Stimulated activated CD8-positive, alpha-beta memory T cell treated with anti-CD3 and anti-CD28 coated beads, Interleukin-4, amount 100 ng/mL, for 4 hours (primary cell): ENCODE results near the gene CCDC142.
A peak's percentile ranks its signal among the peaks of the same experiment; 100 is the strongest.

Experiments used
- DNase-seq, 2 donors: peaks; one replicate each; pipeline ENCODE4 v3.0.0-alpha.2; 2020; ENCODE audit warnings: low read depth in 2 of 2, low spot score in 1 of 2

CCDC142 gene, protein sequence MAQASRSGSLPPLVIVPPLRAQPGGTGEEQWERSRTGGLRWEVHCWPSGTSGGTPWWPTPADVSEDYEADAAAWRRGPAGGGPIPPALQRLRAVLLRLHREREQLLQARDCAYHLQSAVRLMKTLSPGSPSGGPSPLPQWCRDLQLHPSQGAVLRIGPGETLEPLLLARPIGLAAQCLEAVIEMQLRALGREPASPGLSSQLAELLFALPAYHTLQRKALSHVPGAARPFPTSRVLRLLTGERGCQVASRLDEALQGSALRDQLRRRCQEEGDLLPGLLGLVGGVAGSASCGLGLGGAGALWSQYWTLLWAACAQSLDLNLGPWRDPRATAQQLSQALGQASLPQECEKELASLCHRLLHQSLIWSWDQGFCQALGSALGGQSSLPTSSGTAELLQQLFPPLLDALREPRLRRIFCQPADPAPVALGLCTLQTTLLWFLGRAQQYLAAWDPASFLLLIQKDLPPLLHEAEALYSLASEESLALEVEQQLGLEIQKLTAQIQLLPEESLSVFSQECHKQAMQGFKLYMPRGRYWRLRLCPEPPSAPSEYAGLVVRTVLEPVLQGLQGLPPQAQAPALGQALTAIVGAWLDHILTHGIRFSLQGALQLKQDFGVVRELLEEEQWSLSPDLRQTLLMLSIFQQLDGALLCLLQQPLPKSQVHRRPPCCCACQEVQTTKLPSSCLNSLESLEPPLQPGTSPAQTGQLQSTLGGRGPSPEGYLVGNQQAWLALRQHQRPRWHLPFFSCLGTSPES

DNA sequence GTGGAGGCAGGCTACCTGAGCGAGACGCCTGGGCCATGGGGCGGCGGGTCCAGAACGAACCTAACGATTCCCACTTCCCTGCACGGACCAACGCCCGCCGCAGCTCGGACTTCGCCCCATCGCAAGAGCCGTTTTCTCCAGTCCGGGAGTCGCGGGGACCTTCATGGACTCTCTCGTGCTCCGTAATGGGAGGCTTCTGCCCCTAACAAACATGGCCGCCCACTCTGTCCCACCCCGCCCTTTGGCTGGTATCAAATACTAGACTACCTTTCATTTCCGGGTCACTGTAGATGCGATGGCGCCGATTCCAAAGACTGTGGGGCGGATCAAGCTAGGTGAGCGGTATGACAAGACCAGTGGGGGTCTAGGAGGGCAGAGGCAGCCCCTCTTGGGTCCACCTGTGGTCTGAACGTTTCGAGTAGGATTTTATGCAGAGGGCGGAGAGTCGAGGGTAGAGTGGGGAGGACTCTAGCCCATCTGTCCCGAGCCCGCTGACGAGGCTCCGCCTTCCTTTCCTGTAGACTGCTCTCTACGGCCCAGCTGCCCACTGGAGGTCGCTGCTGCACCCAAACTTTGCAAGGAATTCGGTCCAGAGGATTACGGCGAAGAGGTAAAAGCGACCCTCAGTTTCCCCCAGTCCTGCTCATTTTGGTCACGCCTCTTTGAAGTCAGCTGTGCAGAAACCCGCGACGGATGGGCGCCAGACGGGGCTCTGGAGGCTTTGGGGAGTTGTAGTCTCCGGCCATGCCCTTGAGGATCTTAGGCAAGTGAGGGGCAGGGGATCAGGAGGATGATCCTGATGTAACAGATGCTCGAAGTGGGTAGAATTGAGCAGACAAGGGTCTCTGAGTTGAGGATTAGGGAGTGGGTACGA lies at the start of gene CCDC142, which contains the start of gene TTC31:
TSS of gene CCDC142 (minus strand) at position 198 of the 874 bp plus-strand sequence. CDS start at position 37, 161 bp downstream.
TSS of gene TTC31 (plus strand) at position 281 of the 874 bp plus-strand sequence. CDS start at position 296, 15 bp downstream.
- peak; percentile 85 to 89 for DNase-seq

DNA sequence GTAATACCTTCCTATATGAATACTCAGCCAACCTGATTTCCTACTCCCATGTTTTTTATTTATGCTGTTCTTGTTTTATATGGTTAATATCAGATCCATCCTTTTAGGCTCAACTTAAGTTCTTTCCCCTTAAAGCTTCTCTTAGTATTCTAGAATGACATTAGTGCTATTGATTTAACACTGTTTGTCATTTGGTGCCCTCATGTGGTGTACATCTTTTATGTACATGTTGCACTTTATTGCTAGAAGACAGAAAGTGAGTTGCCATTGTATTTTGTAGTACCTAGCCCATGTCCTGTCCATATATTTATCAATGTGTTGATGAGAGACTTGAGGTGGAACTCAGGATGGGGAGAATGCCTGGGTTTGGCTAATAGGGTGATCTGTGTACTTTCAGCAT lies 49.4 kb upstream of the CCDC142 start:
- no peak for DNase-seq

DNA sequence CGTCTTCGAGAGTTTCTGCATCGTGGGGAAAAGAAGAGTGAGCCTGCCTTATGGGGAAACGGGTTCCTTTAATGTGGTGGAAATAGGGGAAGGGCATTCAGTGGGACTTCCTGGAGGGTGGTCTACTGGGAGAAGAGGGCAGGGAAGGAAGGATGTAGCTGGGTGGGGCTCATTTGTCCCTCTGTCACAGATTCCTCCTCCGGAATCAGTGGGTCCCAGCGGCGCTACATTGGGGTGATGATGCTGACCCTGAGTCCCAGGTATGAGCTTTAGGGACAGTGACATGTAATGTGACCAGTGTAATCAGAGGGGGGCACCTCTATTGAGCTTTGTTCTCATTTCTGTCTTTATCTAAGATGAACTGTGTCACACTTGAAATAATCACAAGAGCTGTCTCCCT lies 48.9 kb upstream of the CCDC142 start:
- no peak for DNase-seq

DNA sequence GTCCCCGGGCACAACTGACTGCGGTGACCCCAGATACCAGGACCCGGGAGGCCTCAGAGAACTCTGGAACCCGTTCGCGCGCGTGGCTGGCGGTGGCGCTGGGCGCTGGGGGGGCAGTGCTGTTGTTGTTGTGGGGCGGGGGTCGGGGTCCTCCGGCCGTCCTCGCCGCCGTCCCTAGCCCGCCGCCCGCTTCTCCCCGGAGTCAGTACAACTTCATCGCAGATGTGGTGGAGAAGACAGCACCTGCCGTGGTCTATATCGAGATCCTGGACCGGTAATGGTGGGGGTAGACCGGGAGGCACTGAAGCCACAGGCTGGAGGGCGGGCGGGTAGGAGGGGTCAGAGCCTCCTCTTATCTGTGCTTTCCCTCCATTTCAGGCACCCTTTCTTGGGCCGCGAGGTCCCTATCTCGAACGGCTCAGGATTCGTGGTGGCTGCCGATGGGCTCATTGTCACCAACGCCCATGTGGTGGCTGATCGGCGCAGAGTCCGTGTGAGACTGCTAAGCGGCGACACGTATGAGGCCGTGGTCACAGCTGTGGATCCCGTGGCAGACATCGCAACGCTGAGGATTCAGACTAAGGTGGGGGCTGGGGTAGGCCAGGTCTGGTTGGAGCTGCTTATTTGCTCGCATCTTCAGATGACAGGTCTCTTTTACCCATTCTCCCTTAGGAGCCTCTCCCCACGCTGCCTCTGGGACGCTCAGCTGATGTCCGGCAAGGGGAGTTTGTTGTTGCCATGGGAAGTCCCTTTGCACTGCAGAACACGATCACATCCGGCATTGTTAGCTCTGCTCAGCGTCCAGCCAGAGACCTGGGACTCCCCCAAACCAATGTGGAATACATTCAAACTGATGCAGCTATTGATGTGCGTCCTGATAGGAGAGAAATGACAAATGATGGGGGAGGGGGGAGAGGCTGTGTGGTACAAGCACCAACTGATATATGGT lies 47.7 kb upstream of the CCDC142 start:
- DNase-seq = no peak

DNA sequence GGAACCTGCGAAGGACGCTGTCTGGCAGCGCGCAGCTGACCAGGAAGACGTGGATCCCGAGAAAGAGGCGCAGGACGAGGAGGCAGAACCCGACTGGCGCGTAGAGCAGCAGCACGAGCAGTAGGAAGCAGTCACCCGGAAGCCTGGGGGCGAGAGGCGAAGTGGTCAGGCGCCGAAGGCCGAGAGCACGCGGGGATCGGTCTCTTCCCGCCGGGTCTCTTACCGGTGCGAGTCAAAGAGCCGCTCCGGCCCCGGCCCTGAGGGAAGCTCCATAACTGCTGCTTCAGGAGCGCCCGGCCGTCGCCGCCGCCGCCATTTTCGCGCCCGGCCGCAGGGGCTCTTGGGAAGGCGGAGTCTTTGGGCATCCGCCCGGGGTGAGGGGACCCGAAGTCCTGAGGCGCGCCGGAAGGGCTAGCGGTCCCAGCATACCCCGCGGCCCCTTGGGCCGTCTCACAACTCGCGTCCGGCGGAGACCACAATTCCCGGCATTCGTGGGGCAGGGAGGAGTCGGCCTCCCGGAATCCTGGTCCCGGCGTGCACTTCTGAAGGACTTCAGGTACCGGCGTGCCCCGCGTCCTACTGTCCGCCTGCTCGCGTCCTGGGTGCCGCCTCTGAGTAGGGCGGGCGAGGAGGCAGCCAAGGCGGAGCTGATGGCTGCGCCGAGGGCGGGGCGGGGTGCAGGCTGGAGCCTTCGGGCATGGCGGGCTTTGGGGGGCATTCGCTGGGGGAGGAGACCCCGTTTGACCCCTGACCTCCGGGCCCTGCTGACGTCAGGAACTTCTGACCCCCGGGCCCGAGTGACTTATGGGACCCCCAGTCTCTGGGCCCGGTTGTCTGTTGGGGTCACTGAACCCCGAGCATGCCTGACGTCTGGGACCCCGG lies 46.8 kb upstream of the CCDC142 start, which contains the start of the genes AUP1 and HTRA2:
TSS of gene AUP1 (minus strand) at position 350 of the 882 bp plus-strand sequence. CDS start at position 273, 77 bp downstream.
TSS of gene HTRA2 (plus strand) at position 577 of the 882 bp plus-strand sequence. CDS start at position 651, 74 bp downstream.
- peak; percentile 57 to 77 for DNase-seq

DNA sequence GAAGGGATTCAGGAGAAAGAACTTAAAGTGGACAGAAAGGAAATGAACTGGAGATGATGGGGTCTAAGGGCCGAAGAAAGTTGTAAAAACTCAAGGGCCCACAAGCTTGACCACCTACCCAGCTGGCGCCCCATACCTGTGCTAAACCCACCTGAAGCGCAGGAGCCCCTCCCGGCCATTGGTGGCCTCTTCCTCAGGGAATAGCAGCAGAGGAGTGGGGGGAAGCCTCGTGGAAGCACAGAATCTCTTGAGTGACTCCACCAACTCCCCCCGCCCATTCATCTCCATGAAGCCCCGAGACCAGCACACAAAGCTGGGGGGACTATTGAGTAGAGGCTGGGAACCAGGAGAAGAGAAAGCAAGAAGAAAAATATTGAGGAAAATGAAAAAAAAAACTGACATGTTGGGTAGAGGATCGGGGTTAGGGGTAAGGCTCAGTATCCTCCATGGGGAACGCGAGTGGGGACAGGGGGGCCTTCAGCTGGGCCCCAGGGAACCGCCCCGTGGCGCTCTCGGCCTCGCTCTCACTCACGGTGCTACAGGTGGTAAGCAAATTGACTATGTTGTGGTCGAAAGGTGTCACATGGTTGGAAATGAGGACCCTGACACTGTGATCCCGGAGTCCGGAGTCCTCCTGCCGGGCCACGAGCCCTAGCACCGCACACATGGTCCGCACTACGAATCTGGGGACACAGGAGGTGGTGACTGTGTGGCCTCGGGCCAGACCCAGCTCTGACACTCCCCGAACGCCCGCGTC lies 46.0 kb upstream of the CCDC142 start:
- peak in 1 of 2 donors; percentile 20 for DNase-seq

DNA sequence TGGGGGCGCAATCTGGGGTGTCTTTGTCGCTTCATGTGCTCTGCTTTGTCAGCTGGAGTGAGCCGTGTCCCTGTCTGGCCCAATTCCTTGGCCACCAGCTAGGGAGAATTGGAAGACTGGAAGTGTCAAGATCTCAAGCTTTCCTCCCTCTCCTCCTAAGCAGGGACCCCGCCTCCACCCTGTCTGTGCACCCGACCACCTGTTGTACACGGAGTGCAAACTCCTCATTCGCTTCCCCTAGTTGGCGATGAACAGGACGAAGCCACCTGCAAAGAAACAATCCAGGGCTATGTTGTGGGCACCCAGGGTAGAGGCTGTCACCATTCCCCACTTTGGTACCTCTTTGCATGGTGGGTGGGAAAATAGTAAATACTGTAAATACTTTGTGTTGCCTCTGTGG lies 44.9 kb upstream of the CCDC142 start:
- DNase-seq = no peak

DNA sequence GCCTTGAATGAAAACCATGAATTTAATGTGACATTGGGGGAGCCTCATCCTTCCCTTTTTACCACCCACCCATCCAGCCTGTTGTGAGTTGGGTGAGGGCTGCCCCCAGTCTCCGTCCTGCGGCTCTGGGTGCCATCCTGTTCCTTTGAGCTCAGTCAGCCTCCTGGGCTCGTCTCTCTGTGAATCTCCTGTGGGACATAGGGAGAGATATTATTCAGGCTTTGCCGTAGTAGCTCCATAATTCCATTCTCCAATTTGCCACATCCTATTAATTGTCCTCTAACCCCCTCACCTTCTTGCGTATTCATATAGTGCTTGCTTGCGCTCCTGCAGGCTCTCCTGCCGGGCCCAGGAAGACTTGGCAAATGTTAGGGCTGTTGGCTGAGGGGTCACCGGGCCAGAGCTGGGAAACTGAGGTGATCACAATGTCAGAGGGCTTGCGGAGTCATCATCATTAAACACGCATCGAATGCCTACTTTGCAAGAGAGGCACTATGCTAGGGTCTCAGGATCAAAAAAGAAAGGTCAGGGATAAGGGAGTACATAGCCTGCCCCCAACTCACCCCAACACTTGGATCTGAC lies 43.9 kb upstream of the CCDC142 start:
- no peak for DNase-seq

DNA sequence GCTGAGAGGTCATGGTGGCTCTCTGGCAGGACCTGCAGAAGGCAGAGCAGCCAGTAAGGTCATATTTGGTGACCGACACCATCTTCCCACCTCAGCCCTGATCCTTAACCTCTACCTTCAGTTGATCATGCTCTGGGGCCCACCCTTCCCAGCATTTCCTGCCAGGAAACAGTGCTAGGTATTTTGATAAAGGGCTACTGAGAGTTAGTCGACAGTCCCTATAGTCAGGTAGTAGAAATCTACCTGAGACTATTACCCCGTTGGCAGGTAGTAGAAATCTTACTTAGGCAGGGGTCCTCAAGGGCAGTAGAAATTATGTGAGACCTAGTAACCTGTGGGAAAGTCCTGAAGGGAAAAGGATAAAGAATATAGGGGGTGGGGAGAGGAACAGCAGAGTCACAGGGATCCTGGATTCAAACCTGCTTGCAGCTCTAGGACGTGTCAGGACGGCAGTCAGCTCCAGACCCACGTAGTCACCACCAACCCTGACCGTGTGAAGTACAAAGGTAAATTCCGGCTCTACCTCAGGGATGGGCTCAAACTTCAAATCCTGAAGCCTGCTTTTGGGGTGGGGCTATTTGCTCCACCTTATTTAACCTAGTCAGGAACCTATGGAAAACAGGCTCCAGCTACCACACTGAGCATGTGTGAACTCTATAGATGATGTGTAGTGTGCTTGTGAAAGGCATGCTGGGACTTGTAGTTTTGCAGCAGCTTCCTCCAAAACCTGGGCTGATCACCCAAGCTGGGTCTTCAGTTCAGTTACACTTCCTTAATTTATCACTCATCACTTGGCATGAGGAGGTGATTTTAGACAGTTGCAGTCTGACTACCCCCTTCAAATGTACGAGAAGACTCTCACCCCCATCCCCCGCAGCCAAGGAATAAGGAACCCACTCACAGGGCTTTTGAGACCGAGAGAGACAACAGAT lies 43.2 kb upstream of the CCDC142 start, which contains the start of gene DQX1:
TSS of gene DQX1 (minus strand) at position 515 of the 932 bp plus-strand sequence. CDS start at position 13, 502 bp downstream.
- no peak for DNase-seq

DNA sequence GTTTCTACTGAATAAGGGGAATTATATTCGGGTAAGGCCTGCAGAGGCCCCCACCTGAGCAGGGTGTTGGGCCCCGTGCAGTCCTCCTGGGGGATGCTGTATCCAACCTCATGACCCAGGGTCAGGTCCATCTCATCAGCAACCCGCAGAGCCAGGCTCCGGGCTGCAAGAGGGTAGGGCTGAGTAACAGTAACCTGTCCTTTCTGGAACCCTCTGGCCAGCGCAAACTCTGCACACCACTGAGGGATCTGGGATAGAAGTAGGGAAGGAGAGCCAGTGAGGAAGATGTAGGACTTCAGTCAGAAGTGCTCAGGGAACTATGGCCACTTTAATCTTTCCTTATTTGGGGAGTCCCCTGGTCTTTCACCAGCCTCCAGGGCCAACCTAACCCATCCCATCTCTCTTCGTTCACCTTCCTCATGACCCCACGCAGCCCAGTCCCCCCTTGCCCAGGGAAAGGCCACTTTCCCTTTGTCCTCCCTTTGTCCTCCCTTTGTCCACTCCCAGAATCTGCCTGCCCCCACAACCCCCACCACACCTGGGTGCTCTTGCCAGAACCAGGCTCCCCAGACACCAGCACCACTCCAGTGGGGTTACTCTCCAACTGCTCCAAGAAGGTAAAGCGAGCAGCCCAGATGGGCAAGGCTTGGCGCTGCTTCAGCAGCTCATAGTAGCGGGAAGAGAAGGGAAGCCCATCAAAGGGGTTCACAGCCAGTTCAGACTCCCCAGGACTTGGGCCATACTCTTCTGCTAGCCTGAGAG lies 42.3 kb upstream of the CCDC142 start:
- DNase-seq = no peak

DNA sequence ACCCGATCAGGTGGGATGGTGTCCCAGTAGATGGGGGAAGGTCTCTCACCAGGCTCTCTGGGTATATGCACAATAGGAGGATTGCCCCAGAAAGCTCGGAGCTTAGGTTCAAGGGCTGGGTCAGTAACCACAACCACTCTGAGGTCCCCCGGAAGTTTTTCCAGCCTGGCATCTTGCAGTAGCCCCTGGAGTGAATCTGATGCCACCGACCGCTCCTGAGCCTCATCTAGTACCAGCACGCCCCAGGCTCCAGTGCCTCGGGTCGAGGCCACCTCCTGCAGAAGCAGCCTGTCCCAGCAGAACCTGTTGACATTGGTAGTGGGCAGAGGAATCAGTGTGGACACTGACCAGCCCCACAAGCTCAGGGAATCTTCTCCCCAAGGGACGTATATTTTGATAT lies 41.2 kb upstream of the CCDC142 start:
- DNase-seq = no peak

DNA sequence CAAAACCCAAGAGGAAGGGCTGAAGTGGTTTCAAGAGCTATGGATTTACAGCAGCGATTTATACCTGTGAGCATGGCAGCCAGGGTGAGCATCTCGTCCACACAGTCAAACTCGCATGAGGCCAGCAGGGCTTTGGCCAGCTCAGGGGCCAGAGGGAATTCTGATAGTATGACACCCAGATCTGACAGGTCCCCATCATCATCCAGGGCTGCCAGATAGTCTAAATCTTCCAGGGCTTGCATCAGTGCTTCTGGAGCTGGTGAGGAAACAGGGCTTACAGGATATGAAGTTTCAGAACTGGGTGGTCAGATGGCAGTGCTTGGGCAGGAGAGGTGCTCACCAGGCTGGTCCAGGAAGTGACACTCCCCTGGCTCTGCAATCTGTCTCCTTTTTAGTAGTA lies 39.7 kb upstream of the CCDC142 start:
- DNase-seq = no peak

DNA sequence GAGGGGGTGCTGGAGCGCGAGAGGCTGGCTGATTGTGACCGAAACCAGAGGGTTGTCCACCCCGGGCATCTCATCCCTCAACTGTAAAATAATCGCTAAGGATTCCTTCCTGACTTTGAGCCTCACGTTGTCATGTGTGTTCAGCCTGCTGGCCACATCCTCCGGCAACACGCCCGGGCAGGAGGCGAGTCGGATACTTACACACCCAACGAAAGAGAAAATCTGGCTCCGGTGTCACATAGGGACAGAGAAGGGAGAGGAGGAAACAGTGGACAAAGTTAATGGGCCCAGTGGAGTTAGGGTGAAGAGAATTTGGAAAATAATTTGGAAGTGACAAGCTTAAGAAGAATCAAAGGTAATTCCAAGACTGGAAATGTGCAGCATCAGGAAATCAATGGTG lies 33.9 kb upstream of the CCDC142 start:
- no peak for DNase-seq

DNA sequence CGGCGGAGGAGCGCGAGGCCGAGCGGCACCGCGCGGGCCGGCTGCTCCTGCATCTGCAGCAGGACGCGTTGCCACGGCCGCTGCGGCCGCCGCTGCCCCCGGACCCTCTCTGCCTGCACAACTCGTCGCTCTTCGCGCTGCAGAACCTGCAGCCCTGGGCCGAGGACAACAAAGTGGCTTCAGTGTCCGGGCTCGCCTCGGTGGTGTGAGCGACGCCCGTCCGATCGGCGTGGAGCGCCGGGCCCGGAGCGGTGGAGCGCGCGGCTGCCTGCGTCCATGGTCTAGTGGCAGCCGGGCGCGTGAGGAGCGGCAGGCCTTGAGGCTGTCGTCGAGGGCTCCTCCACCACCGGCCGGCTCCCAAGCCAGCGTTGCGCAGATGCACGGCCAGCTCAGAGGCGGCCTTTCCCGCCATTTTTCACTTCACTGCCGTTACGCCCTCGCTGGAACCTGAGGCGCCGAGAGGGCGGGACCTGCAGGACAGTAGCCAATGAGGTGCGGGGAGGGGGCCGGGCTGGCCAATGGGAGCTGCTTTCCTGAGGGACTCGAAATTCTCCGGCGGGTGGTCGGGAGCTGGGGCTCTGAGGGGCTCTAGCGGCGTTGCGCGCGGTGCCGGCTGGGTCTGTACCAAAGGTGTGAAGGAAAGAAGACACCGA lies 33.3 kb upstream of the CCDC142 start:
- peak; percentile 47 to 57 for DNase-seq

DNA sequence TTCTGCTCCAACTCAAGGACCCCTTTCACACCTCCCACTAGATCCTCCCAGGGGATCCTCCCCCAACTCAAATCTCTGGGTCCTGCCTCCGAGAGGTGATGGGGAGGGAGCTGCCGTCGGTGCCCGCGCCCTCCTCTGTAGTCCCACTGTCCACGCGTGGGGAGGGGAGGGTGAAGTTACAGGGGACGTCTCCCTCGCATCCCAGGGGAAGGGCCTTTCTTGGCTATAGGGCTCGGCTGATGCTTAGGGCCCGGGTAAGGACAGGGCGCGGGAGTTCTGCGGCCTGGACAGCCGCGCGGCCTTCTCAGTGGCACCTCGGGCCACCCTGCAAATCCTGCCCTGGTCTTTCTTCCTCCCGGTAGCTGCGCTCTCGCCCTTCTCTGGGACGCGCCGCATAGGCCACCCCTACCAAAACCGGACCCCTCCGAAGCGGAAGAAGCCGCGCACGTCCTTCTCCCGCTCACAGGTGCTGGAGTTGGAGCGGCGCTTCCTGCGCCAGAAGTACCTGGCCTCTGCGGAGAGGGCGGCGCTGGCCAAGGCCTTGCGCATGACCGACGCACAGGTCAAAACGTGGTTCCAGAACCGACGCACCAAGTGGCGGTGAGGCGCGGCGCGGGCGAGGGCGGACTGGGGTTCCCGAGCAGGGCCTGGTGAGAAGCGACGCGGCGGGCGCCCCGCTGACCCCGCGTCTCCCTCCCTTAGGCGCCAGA lies 32.6 kb upstream of the CCDC142 start:
- no peak for DNase-seq
